Skin of body (tissue), 2 donors: ENCODE data around the gene RAB25. TPM values are rescaled to one million over a fixed set of nuclear protein-coding genes. Genes with fewer than 3 reads are reported as not detected.
A peak's percentile ranks its signal among the peaks of the same experiment; 100 is the strongest.

ENCODE experiments used
- DNase-seq: peaks from one replicate; lab custom pipeline; 2025; lab: John Stamatoyannopoulos, UW
- total RNA-seq: library from RNA; depleted of rRNA; stranded (reverse); fragments of >200 nt; gene quantifications from one replicate; pipeline ENCODE4 v1.2.3, GENCODE V29; 2014

RAB25 gene
- total RNA-seq, 1 donor from 2014 or later: 31.7 TPM

DNA sequence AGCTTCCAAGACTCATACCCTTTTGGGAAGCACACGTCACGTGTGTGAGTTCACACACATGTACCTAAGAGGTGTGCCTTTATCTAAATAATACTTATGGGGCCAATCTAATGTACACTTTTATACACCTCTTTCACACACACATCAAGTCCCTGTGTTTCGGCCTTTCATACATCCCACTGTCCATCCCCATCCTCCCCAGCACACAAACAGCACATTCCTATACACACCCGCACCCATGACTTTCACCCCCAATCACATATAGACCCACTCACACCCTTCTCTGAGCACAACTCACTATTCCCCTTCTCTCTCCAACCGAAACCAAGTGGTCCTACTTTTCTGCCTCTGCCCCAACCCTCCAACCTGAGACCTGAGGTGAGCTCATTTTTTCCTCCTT is 17.8 kb downstream of the RAB25 start:
- no peak for DNase-seq

DNA sequence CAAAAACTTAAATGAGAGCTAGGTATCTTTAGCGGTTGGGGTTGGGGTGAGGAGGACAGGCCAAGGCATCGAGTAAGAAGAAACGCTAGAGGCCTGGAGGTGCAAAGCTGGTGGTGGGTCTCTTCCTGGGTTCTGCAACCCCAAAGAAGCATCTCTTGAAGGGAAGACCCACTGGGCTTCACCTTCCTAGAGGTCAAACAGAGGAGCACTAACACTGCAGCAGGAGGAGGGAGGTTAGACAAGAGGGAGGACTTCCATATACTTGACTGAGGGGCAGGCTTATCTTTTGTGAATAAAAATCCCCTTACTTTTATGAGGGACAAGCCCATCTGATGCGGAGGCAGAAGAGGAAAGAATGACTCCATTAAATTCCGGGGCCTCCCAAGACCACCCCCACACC is 18.8 kb downstream of the RAB25 start:
- no peak for DNase-seq

- no peak for DNase-seq
These were observed 19.4 kb downstream of the RAB25 start for GRCh38 chr1:156080241-156080862.

DNA sequence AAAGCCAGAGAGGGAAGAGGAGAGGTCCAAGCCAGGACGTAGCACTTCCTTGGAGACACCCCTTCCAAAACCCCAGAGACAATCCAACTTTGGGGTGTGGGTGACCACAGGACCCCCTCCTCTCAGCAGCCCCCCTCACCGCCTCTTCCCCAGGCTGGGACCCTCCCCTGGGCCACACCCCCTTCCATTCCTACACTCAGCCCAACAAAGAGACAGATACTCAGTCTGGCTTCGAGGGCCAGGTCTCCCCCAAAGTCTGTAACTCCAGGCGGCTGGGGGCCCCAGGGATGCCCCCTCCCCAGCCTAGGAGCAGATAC is 19.9 kb downstream of the RAB25 start:
- no peak for DNase-seq

GRCh38 chr1:156081180-156081916 is 20.4 kb downstream of the RAB25 start:
- DNase-seq: no peak

DNA sequence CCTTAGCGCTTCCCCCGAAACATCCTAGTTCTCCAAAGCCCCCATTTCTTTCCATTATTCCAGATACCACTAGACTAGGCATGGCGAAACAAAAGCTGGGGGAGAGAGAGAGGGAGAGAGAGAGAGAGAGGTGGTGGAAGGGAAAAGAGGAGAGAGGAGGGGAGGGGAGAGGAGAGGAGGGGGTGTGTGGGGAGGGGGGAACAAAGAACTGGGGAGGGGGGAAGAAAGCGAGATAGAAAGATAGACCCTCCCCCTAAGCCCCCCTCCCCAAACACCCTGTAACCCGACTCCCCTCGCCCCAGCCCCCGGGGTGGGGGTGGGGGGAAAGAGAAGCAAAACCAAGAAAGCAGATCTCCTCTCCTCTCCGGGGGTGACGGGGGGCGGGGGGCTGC is 21.0 kb downstream of the RAB25 start:
- DNase-seq: no peak

- peak; percentile 69 for DNase-seq
These were observed 21.5 kb downstream of the RAB25 start, which contains the start of gene MEX3A for GRCh38 chr1:156082309-156083091. TSS of gene MEX3A (minus strand) at chr1:156082465. CDS start at chr1:156081998, 467 bp downstream.

DNA sequence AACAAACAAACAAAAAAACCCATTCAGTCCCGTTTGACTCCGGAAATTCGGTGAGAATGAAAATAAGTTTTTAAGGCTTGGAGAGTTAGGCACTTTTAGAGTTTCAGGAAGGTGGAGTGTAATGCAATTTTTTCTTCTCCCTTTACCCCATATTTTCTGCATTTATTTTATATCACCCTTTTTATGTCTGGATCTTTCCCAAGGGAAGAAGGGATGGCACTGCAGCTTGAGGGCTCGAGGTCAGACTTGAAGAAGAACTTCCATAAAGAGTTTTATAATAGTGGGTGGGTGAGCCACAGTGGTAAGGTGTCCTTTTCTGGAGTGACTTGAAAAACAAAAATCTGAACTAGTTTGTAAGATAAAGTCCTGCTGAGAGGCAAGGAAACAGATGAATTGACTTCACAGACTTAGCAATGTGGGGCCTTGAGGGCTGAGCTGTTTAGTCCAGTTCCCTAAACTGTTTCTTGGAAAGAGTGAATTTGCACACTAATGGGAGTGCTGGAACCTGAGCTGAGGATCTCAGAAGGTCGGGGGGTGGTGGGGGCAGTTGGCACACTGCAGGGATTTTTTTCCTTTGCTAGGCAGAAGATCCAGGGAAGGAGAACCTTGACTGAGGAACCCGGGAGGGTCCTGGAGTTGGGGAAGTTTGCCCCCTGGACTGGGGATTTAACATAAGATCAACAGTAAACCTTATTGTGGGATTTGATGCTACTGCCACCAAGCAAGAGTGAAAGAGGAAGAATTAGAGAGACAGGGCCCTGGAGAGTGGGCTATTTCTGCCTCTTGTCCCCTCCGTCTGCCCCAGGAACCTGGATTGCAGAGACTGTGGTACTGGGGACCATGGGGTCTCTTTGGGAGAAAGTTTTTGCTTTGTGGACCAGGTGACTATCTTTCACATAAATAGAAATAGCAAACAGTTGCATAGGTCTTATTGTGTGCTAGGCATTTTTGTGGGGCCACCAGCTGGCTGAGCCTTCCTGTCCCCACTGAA is 23.1 kb downstream of the RAB25 start:
- no peak for DNase-seq

DNA sequence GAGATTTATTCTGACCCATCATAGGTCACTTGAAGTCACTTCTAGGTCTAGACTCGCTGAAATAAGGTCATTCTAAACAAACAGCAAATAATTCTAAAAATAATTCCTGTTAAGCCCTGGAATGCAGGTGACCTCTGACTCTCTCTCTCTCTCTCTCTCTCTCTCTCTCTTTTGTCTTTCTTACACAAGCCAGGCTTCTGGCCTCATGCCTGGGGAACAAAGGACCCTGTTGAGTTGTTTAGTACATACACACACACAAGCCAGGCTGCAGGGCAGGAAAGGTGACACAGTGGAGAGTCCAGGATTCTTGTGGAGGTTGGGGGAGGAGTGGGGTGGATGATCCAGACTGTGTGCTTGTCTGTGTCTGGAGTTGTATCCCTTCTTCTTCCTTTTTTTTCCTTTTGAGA is 25.3 kb downstream of the RAB25 start:
- DNase-seq: no peak

DNA sequence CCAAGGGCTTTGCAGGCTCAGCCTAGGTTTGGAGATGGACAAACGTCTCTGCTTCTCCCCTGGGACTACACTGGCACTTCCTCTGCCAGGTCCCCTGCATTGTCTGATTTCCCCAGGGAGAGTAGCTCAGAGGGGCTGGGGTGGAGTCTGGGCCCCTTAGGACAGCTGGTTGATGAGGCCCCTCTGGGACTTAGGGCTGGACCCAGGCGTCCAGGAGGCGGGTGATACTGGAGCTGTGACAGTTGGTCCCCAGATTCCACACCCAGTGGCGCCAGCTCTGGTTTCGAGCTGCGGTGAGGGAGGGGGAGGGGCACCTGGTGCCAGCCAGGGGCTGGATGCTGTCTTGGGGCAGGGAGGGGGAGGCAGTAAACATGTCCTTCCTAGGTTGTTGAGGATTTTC is 28.7 kb downstream of the RAB25 start:
- DNase-seq: no peak

DNA sequence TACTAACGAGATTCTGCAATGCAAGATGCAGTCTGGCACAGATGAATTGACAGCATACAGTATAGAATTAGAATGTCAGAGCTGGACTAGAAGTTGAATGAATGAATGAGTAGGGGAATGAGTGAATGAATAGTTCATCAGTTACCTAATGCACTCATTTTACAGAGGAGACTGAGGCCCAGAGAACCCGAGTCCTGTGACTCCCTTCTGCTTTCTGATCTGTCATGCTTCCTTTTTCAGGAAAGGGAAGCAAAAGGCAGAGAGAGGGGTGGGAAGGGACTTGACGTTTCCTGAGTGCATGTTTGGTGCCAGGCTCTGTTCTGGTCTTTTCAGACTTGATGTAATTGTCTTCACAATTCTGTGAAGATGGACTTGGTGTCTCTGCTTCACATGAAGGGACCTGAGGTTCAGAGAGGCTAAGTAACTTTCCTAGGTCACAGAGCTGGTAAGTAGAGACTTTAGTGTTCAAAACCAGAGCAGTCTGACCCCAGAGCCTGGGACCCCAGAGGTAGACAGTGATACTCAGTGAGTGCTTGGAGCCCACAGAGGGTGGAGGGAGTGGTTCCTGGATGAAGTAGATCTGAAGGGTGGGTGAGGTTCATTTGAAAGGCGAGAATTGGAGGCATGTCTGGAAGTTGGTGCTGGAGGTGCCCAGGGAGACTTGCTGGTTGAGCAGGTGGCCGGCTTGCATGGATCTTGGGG is 29.3 kb downstream of the RAB25 start:
- DNase-seq: no peak

DNA sequence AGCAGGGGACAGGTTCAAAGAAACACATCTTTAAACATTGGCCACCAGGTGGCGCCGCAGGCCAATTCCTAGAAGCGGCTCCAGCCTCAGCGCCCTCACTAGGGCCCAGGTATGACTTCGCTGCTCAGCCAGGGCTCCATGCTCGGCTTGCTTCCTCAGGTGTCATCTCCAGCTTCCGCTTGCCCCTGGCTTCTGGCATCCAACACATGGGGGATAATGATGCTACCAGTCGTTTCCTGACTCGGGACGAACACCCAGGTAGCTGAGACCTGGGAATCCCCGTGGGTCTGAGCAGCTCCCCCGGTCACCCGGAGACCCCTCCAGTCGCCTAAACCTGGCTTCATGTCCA is 29.9 kb downstream of the RAB25 start:
- DNase-seq: no peak

DNA sequence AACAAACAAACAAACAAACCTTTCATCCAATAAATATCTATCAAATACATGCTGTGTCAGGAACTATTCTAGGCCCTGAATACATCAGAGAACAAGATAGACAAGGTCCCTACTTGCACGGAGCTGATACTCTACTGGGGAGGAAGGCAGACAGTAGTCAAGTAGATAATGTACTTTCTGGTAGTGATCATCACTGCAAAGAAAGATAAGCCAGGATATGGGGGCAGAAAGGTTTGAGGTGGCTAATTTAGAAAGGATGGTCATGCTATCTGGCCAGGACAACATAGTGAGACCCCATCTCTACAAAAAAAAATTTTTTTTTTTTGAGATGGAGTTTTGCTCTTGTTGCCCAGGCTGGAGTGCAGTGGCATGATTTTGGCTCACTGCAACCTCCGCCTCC is 30.6 kb downstream of the RAB25 start:
- no peak for DNase-seq

DNA sequence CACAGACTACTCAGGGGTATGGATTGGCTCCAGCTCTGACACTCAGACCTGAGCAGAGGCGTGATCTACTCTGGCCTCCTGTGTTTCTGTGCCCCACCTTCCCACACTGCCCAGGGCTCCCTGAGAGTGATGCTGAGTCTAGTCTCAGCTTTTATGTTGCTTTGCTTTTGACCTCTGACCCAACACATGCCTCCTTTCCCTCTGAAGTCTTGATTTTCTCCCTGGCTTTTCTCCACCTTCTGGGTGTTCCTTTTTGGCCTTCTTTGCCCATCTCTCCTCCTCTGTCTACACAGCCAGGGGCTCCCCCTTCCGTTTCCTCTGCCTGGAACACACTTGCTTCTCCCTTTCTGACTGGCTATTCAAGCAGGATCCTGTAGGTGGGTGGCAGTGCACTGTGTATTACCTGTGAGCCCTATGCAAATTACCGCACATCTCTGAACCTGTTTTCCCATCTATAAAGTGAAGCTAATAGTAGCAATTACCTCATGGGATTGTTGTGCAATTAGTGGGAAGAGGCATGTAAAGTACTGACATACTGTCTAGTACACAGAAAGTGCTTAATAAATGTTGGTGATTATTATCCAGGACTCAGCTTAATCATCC is 35.0 kb downstream of the RAB25 start:
- DNase-seq: no peak

DNA sequence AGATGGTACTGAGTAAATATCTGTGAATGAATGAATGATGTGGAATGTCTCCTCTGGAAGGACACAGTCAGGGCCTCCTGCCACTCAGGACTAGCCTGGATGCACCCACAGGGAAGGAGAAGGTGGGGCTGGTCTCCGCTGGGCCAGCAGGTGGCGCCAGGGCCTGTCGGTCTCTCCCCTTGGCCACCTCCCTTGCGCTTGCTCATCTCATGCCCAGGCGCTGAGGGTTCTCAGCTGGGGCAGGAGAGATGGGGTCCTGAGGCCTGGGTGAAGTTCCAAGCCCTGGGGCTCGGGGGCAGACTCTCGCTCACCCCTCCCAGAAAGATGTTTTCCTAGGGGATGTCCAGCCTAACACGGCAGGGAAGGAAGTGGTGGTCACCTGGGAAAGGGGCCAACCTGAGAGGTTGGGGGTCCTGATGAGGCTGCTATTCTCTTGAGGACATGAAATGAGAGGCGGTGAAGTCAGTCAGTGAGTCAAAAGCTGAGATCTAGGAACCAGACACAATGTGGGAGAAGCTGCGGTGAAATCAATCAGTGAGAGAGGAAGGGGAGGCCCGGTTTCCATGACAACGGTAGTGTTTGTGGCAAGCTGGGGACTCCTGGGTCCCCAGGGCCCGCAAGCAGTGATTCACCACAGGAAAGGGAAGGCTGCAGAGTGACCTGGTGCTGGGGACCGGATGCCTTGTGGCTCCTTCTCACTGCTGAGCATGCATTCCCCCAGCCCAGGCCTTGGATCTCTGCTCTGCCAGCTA is 35.9 kb downstream of the RAB25 start:
- no peak for DNase-seq

DNA sequence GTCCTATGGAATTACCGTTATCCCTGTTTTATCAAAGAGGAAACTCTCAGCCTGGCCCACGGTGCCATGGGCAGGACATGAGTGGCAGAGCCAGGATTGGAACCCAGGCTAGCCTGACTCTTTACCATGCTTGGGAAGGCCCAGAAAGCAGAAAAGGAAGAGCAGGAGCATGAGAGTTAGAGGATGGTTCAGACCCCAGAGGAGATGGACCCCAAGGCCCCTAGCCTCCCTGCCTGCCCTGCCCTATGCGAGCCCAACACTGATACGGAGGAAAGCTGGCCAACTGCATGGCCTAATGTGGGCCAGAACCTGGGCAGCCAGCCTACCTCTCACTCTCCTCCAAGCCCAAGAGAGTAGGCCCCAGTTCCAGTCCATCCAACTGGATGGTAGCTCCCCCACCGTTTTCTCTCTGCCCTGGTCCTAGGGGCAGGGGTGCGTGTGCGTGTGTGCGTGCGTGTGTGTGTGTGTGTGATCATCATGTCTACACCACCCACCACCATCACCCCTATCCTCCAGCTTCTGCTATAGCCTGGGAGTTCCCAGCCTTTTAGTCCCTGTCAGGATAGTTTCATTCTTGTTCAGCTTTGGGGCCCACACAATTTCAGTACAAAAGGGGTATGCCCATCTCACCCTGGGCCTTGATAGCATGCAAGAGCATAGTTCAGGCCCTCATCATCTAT is 36.7 kb downstream of the RAB25 start:
- DNase-seq: no peak

DNA sequence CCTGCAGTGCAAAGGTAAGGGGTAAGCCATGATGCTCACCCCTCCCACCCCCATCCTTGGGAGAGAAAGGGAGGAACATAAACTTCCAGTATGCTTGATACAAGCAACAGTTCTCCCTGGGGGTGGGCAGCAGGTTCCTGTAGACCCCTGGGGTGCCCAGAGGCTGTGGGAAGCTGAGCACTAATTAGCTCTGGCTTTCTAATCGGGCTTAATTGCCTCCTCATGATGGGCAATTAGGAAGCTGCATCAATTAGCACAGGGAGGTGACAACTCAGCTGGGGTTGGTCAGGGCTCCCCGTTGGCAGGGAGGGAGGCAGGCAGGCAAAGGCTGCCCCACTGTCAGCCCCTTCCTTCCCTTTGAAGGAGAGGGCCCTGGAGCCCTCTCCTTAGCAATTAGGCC is 37.8 kb downstream of the RAB25 start:
- no peak for DNase-seq

- no peak for DNase-seq
These were observed 38.3 kb downstream of the RAB25 start for GRCh38 chr1:156099282-156099681.
